ENCODE measurements around the gene PAXX. TPM values are rescaled to one million over a fixed set of nuclear protein-coding genes. Genes with fewer than 3 reads are reported as not detected.

Gene PAXX
- total RNA-seq, 2 donors from 2014 or later, result 49.9 to 57.3 TPM

GRCh38 chr9:136957901-136958300 lies 34.3 kb upstream of the PAXX start:
- Histone ChIP-seq H3K4me3 (no peak overlapping the region), H3K36me3 (no peaks in the 10 kb centered on the region), H3K9me3 (no peaks in the 10 kb centered on the region), H3K4me1 (ENCODE audit: control insufficient read depth in 1 of 2, low read depth in 2 of 2) (peaks cover 6 to 16% of the 10 kb centered on the region in 2 donors), H3K27ac (no peak overlapping the region), H3K27me3 (replicated peaks; ENCODE audit: insufficient read depth) (no peaks in the 10 kb centered on the region)
- DNase-seq (ENCODE audit: low spot score), result no peak
- TF ChIP-seq CTCF (IDR thresholded peaks at IDR 0.05), result no peak
- ATAC-seq (ENCODE audit: insufficient number of reproducible peaks, low FRiP score, low read depth), result no peak

GRCh38 chr9:136958473-136958872 lies 33.7 kb upstream of the PAXX start:
- no peak for TF ChIP-seq CTCF (IDR thresholded peaks at IDR 0.05)
- DNase-seq (ENCODE audit: low spot score) (no peak), ATAC-seq (ENCODE audit: insufficient number of reproducible peaks, low FRiP score, low read depth) (no peak)
- no peaks in the 10 kb centered on the region for H3K36me3 ChIP-seq
- H3K9me3 ChIP-seq, result no peaks in the 10 kb centered on the region
- H3K27ac ChIP-seq, result no peak overlapping the region
- H3K4me3 ChIP-seq, result no peak overlapping the region
- H3K4me1 ChIP-seq (ENCODE audit: control insufficient read depth in 1 of 2, low read depth in 2 of 2), result peaks cover 6 to 16% of the 10 kb centered on the region in 2 donors
- H3K27me3 ChIP-seq (replicated peaks; ENCODE audit: insufficient read depth), result no peaks in the 10 kb centered on the region

GRCh38 chr9:136958898-136959850 lies 33.0 kb upstream of the PAXX start:
- no peak for TF ChIP-seq CTCF (IDR thresholded peaks at IDR 0.05)
- H3K27me3 ChIP-seq (replicated peaks; ENCODE audit: insufficient read depth), result no peaks in the 10 kb centered on the region
- DNase-seq (ENCODE audit: low spot score) (no peak), ATAC-seq (ENCODE audit: insufficient number of reproducible peaks, low FRiP score, low read depth) (no peak)
- H3K27ac ChIP-seq, result no peak overlapping the region
- H3K36me3 ChIP-seq, result no peaks in the 10 kb centered on the region
- no peak overlapping the region for H3K4me3 ChIP-seq
- H3K4me1 ChIP-seq (ENCODE audit: control insufficient read depth in 1 of 2, low read depth in 2 of 2), result peaks cover 6 to 16% of the 10 kb centered on the region in 2 donors
- H3K9me3 ChIP-seq, result no peaks in the 10 kb centered on the region

- no peak overlapping the region for H3K27ac ChIP-seq
- no peaks in the 10 kb centered on the region for H3K9me3 ChIP-seq
- H3K4me1 ChIP-seq (ENCODE audit: control insufficient read depth in 1 of 2, low read depth in 2 of 2), result peaks cover 6 to 16% of the 10 kb centered on the region in 2 donors
- TF ChIP-seq CTCF (IDR thresholded peaks at IDR 0.05), result no peak
- H3K36me3 ChIP-seq, result no peaks in the 10 kb centered on the region
- DNase-seq (ENCODE audit: low spot score), result no peak
- ATAC-seq (ENCODE audit: insufficient number of reproducible peaks, low FRiP score, low read depth), result no peak
- H3K27me3 ChIP-seq (replicated peaks; ENCODE audit: insufficient read depth), result no peaks in the 10 kb centered on the region
- no peak overlapping the region for H3K4me3 ChIP-seq
Measured at GRCh38 chr9:136960212-136960937, 31.8 kb upstream of the PAXX start.

GRCh38 chr9:136960938-136961275 lies 31.3 kb upstream of the PAXX start:
- no peak for ATAC-seq (ENCODE audit: insufficient number of reproducible peaks, low FRiP score, low read depth)
- Histone ChIP-seq H3K27ac (peak overlapping the region in 1 of 2 donors; percentile 55), H3K9me3 (no peaks in the 10 kb centered on the region), H3K4me1 (ENCODE audit: control insufficient read depth in 1 of 2, low read depth in 2 of 2) (peaks cover 6 to 18% of the 10 kb centered on the region in 2 donors), H3K27me3 (replicated peaks; ENCODE audit: insufficient read depth) (no peaks in the 10 kb centered on the region), H3K36me3 (no peaks in the 10 kb centered on the region), H3K4me3 (peak overlapping the region; percentile 11)
- TF ChIP-seq CTCF (IDR thresholded peaks at IDR 0.05), result no peak
- no peak for DNase-seq (ENCODE audit: low spot score)
